HG03565 (cell line): Measurements from ENCODE around the gene TIMM17B.
A peak's percentile ranks its signal among the peaks of the same experiment; 100 is the strongest.
"Not testable (repeated sequence)": the region's sequence is repeated elsewhere in the genome, so short reads cannot be mapped to it uniquely, and the experiment has no call there.

ENCODE experiments used
- ATAC-seq: cut with Tn5 transposase; IDR thresholded peaks from one replicate; pipeline ENCODE4 v1.9.1; 2021; ENCODE audit warnings: mild to moderate bottlenecking, moderate library complexity; ENCODE audit not compliant: unreplicated experiment

Gene TIMM17B

DNA sequence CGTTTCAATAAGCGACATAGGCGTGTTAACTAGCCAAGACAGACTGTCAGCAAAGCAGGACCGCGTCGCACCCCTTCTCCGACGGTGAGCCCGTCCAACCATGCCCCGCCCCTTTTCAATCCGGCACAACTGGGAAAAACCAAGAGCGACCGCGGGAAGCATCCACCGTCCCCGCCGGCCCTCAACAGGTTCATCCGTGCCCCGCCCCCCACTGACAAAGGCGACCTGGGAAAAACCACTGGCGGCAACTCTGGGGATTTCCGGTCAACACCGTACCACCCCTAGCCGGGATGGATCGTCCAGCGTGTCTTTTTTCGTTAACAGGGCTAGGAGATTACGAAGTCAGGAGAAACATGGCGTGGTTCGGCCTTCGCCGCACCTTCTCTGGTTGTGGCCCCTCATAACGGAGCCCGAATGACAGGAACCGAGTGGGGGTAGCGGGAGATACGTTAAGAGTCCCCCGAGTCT, 377 bp downstream of the TIMM17B start:
- no peak for ATAC-seq

GRCh38 chrX:48896611-48897011, 957 bp downstream of the TIMM17B start:
- no peak for ATAC-seq

GRCh38 chrX:48894891-48895290, 2.7 kb downstream of the TIMM17B start:
- ATAC-seq = no peak

- no peak for ATAC-seq
Measured at GRCh38 chrX:48893556-48894348, 3.8 kb downstream of the TIMM17B start.

GRCh38 chrX:48892896-48893295, 4.7 kb downstream of the TIMM17B start:
- ATAC-seq = no peak

- ATAC-seq = peak; percentile 80
Measured at GRCh38 chrX:48891402-48892288, 5.9 kb downstream of the TIMM17B start.

GRCh38 chrX:48890934-48891401, 6.6 kb downstream of the TIMM17B start:
- peak; percentile 17 for ATAC-seq

- ATAC-seq = no peak
Measured at GRCh38 chrX:48890296-48890925, 7.2 kb downstream of the TIMM17B start.

DNA sequence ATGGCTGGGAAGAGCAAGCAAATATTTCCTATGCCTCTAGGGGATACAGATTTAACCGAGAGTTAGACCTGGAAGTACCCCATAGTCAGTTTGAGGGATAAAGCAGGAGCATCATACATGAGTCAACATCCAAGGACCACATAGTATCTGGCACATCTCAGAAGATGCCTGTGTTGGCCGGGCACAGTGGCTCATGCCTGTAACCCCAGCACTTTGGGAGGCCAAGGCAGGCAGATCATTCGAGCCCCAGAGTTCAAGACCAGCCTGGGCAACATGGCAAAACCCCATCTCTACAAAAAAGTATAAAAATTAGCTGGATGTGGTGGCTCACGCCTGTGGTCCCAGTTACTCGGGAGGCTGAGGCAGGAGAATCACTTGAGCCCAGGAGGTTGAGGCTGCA, 11.0 kb downstream of the TIMM17B start:
- not testable (repeated sequence) for ATAC-seq

DNA sequence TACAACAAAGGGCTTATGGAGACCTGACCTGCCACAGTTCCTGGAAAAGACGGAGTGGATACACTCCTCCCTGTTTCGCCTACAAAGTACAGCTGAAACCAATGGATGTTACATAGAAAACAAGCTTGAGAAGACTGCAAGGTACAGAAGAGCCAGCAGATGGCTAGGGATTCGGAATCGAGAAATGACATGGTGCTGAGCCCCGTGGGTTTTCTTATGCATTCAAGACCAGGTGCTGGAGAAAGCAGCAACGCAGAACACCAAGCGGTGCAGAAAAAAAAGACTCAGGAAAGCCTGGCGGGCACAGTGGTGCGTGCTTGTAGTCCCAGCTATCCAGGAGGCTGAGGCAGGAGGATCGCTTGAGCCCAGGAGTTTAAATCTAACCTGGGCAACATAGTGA, 13.8 kb downstream of the TIMM17B start:
- ATAC-seq = no peak

GRCh38 chrX:48876944-48877343, 20.6 kb downstream of the TIMM17B start:
- ATAC-seq = not testable (repeated sequence)

DNA sequence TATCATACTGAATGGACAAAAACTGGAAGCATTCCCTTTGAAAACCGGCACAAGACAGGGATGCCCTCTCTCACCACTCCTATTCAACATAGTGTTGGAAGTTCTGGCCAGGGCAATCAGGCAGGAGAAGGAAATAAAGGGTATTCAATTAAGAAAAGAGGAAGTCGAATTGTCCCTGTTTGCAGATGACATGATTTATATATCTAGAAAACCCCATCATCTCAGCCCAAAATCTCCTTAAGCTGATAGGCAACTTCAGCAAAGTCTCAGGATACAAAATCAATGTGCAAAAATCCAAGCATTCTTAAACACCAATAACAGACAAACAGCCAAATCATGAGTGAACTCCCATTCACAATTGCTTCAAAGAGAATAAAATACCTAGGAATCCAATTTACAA, 25.6 kb downstream of the TIMM17B start:
- ATAC-seq = not testable (repeated sequence)

- no peak for ATAC-seq
Measured at GRCh38 chrX:48864210-48864609, 33.4 kb downstream of the TIMM17B start.

- ATAC-seq = no peak
Measured at GRCh38 chrX:48854898-48855297, 42.7 kb downstream of the TIMM17B start.

- ATAC-seq = not testable (repeated sequence)
Measured at GRCh38 chrX:48854121-48854804, 43.3 kb downstream of the TIMM17B start.

DNA sequence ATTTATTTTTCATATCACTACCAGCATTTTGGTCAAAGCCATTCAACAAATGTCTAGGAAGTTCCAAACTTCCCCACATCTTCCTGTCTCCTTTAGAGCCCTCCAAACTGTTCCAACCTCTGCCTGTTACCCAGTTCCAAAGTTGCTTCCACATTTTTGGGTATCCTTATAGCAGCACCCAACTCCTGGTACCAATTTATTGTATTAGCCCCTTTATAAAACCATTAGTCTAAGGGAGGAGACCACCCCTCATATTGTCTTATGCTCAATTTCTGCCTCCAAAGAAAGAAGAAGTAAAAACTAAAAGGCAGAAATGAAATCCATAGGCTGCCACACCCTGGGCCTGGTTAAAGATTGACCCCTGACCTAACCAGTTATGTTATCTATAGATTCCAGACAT, 44.1 kb downstream of the TIMM17B start:
- not testable (repeated sequence) for ATAC-seq

DNA sequence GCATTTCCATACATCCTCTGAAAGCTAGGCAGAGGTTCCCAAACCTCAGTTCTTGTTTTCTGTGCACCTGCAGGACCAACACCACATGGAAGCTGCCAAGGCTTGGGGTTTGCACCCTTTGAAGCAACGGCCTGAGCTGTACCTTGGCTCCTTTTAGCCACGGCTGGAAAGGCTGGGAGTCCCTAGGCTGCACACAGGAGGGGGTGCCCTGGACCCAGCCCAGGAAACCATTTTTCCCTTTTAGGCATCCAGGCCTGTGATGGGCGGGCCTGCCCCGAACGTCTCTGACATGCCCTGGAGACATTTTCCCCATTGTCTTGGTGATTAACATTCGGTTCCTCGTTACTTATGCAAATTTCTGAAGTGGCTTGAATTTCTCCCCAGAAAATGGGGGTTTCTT, 44.7 kb downstream of the TIMM17B start:
- ATAC-seq = no peak

DNA sequence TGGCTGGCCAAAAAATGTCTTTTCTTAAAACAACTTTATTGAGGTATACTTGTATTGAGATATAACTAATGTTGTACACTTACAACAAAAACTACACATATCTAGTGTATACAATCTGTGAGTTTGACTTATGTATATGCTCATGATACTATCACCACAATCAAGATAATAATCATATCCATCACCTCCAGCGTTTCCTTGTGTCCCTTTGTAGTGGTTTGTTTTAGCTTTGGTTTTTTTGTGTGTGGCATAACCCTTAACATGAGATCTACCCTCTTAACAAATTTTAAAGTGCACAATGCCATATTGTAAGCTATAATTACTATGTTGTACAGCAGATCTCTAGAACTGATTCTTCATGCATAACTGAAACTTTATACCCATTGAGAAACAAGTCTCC, 48.7 kb downstream of the TIMM17B start:
- ATAC-seq = no peak
